ENCODE data around the gene LAMTOR4.
"Not testable (repeated sequence)": the region's sequence is repeated elsewhere in the genome, so short reads cannot be mapped to it uniquely, and the experiment has no call there.

The LAMTOR4 gene

DNA sequence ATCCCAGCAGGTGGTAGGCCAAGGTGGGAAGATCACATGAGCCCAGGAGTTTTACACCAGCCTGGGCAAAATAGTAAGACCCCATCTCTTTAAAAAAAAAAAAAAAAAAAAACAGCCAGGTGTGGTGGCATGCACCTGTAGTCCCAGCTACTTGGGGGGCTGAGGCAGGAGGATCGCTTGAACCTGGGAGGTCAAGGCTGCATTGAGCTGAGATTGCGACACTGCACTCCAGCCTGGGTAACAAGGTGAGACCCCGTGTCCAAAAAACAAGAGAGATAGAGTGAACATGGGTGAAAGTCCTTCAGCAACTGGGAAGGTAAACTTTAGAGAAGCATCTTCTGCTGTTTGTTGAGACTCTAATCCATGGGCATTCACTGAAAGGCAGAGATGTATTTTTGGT, 6.3 kb upstream of the LAMTOR4 start:
- Histone ChIP-seq H3K27me3 (ENCODE audit: control insufficient read depth, insufficient read depth, low read length) (no peaks in the 10 kb centered on the region), H3K4me3 (ENCODE audit: low read length) (no peak overlapping the region), H3K36me3 (ENCODE audit: control insufficient read depth, low read depth, low read length) (no peaks in the 10 kb centered on the region), H3K9ac (ENCODE audit: low read length) (no peak overlapping the region), H3K4me1 (ENCODE audit: control insufficient read depth, low read depth, low read length) (no peaks in the 10 kb centered on the region), H3K9me3 (ENCODE audit: control insufficient read depth, low read depth, low read length) (no peaks in the 10 kb centered on the region), H3K27ac (ENCODE audit: low read length) (no peak overlapping the region)

DNA sequence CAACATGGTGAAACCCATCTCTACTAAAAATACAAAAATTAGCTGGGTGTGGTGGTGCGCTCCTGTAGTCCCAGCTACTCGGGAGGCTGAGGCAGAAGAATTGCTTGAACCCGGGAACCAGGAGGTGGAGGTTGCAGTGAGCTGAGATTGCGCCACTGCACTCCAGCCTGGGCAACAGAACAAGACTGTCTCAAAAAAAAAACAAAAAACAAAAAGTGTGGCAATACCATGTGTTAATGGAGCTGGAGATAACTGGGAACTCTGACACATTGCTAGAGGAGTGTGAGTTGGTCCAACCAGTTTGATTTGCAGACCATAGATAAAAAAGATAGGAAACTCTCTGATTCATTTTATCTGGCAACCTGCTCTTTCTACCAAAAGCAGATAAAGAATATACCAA, 2.4 kb upstream of the LAMTOR4 start:
- not testable (repeated sequence) for H3K9ac ChIP-seq (ENCODE audit: low read length); H3K27me3 ChIP-seq (ENCODE audit: control insufficient read depth, insufficient read depth, low read length); H3K36me3 ChIP-seq (ENCODE audit: control insufficient read depth, low read depth, low read length); H3K4me3 ChIP-seq (ENCODE audit: low read length); H3K27ac ChIP-seq (ENCODE audit: low read length); H3K9me3 ChIP-seq (ENCODE audit: control insufficient read depth, low read depth, low read length)
- peaks cover 10% of the 10 kb centered on the region for H3K4me1 ChIP-seq (ENCODE audit: control insufficient read depth, low read depth, low read length)

DNA sequence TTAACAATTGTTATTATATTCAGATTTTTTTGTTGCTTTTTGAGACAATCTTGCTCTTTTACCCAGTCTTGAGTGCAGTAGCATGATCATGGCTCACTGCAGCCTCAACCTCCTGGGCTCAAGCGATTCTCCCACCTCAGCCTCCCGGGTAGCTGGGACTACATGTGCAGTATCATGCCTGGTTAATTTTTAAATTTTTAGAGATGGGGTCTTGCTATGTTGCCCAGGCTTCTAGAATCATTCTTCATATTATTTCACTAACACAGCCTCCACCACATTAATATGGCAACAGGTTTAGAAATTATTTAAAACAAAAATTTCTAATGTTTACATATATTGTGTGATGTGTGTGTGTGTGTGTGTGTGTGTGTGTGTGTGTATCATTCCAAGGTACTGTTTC, 1.4 kb upstream of the LAMTOR4 start:
- Histone ChIP-seq H3K27me3 (ENCODE audit: control insufficient read depth, insufficient read depth, low read length) (no peaks in the 10 kb centered on the region), H3K4me1 (ENCODE audit: control insufficient read depth, low read depth, low read length) (peaks cover 10% of the 10 kb centered on the region), H3K27ac (ENCODE audit: low read length) (no peak overlapping the region), H3K9me3 (ENCODE audit: control insufficient read depth, low read depth, low read length) (no peaks in the 10 kb centered on the region), H3K36me3 (ENCODE audit: control insufficient read depth, low read depth, low read length) (no peaks in the 10 kb centered on the region), H3K4me3 (ENCODE audit: low read length) (no peak overlapping the region), H3K9ac (ENCODE audit: low read length) (no peak overlapping the region)

DNA sequence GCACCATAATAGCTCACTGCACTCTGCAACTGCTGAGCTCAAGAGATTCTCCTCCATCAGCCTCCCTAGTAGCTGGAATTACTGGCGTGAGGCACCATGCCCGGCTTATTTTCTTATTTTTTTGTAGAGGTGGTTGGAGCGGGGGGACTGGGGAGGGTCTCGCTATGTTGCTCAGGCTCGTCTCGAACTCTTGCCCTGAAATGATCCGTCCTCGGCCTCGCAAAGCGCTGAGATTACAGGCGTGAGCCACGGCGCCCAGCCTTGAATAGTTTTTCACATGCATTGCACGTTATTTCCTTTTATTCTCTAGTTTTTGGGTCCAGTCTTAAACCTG, 526 bp upstream of the LAMTOR4 start:
- Histone ChIP-seq H3K9ac (ENCODE audit: low read length) (no peak overlapping the region), H3K27me3 (ENCODE audit: control insufficient read depth, insufficient read depth, low read length) (no peaks in the 10 kb centered on the region), H3K27ac (ENCODE audit: low read length) (peak overlapping the region; percentile 24), H3K4me1 (ENCODE audit: control insufficient read depth, low read depth, low read length) (peaks cover 10% of the 10 kb centered on the region), H3K36me3 (ENCODE audit: control insufficient read depth, low read depth, low read length) (no peaks in the 10 kb centered on the region), H3K9me3 (ENCODE audit: control insufficient read depth, low read depth, low read length) (no peaks in the 10 kb centered on the region), H3K4me3 (ENCODE audit: low read length) (peak overlapping the region; percentile 28)

DNA sequence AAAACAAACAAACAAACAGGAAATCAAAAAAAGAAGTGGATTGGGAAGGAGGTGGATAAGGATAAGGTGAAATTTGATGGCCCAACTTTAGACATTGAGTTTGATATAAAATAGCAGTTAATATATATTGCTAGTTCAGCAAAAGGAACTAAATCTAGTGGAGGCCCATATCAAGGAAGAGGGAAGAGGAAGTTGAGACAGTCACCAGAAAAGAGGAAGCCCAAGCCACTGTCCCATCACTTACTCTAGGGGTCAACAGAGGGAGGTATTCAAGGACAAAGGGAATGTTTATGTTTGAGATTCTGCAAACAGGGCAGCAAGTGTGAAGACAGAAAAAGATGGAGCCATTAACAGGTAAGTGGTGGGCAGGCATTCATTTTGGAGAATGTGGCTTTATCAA, 3.7 kb downstream of the LAMTOR4 start:
- H3K27ac ChIP-seq (ENCODE audit: low read length), result no peak overlapping the region

DNA sequence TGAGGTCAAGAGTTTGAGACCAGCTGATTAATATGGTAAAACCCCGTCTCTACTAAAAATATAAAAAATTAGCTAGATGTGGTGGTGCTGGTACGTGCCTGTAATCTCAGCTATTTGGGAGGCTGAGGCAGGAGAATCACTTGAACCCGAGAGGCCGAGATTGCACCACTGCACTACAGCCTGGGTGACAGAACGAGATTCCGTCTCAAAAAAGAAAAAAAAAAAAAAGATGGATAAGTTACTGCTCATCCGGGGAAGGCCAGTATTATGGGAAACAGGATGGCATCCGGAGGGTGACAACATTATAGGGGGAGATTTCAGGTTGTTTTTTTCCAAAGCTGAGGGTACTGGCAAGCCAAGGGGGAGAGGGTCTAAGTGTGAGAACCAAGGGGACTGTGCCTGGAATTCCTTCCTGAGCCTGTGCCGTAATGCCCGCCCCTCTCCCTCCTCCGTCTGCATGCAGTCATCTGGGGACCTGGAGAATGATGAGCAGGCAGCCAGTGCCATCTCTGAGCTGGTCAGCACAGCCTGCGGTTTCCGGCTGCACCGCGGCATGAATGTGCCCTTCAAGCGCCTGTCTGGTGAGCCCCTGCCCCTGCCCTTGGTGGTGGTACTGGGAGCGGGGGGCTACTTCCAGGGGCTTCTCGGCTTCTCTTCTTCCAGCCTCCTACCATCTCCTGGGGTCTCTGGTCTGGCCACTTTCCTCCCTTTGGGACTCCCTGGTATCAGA, 4.4 kb downstream of the LAMTOR4 start:
- Histone ChIP-seq H3K36me3 (ENCODE audit: control insufficient read depth, low read depth, low read length) (peaks cover 24% of the 10 kb centered on the region), H3K27me3 (ENCODE audit: control insufficient read depth, insufficient read depth, low read length) (no peaks in the 10 kb centered on the region), H3K4me3 (ENCODE audit: low read length) (no peak overlapping the region), H3K27ac (ENCODE audit: low read length) (no peak overlapping the region), H3K9me3 (ENCODE audit: control insufficient read depth, low read depth, low read length) (no peaks in the 10 kb centered on the region), H3K9ac (ENCODE audit: low read length) (no peak overlapping the region), H3K4me1 (ENCODE audit: control insufficient read depth, low read depth, low read length) (peaks cover 12% of the 10 kb centered on the region)

More for the DNA sequence above, 3.7 kb downstream of the LAMTOR4 start:
- Histone ChIP-seq H3K4me3 (ENCODE audit: low read length) (no peak overlapping the region), H3K27me3 (ENCODE audit: control insufficient read depth, insufficient read depth, low read length) (no peaks in the 10 kb centered on the region), H3K9me3 (ENCODE audit: control insufficient read depth, low read depth, low read length) (no peaks in the 10 kb centered on the region), H3K36me3 (ENCODE audit: control insufficient read depth, low read depth, low read length) (peaks cover 24% of the 10 kb centered on the region), H3K9ac (ENCODE audit: low read length) (no peak overlapping the region), H3K4me1 (ENCODE audit: control insufficient read depth, low read depth, low read length) (peaks cover 11% of the 10 kb centered on the region)

DNA sequence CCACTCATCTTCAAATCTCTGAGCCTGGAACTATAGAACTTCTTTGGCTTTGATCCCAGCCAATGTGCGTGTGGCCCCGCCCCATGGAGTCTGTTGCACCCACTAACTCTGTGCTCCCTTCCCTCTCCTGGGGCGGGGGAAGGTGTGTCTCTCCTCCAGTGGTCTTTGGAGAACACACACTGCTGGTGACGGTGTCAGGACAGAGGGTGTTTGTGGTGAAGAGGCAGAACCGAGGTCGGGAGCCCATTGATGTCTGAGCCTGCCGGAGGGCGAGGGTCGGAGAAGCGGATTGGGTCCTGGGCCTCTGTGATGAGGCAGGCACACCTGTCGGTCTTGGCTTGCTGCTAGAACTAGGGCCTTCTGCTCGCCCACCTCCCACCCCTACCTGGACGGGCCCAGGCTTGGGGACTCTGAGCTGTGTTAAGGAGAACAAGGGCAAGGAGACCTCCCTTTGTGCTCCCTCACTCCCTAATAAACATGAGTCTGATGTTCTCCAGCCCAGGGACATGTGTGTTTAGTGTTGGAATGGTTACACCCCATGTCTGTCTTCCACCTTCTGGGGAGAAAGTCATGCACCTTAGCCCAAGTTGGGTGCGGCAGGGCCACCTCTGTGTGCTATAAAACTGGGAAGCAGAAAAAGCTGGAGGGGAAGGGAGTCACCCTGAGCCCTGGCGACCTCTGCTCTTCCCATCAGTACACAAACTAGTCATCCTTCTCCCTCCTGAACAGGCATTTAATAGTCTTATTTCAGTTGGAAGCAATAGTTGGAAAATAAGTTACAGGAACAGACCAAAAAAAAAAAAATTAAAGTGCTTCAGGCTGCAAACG, 5.2 kb downstream of the LAMTOR4 start:
- H3K4me1 ChIP-seq (ENCODE audit: control insufficient read depth, low read depth, low read length), result peaks cover 10% of the 10 kb centered on the region
- H3K27ac ChIP-seq (ENCODE audit: low read length), result no peak overlapping the region
- peaks cover 24% of the 10 kb centered on the region for H3K36me3 ChIP-seq (ENCODE audit: control insufficient read depth, low read depth, low read length)
- H3K9ac ChIP-seq (ENCODE audit: low read length), result no peak overlapping the region
- H3K4me3 ChIP-seq (ENCODE audit: low read length), result no peak overlapping the region
- no peaks in the 10 kb centered on the region for H3K9me3 ChIP-seq (ENCODE audit: control insufficient read depth, low read depth, low read length)
- no peaks in the 10 kb centered on the region for H3K27me3 ChIP-seq (ENCODE audit: control insufficient read depth, insufficient read depth, low read length)

DNA sequence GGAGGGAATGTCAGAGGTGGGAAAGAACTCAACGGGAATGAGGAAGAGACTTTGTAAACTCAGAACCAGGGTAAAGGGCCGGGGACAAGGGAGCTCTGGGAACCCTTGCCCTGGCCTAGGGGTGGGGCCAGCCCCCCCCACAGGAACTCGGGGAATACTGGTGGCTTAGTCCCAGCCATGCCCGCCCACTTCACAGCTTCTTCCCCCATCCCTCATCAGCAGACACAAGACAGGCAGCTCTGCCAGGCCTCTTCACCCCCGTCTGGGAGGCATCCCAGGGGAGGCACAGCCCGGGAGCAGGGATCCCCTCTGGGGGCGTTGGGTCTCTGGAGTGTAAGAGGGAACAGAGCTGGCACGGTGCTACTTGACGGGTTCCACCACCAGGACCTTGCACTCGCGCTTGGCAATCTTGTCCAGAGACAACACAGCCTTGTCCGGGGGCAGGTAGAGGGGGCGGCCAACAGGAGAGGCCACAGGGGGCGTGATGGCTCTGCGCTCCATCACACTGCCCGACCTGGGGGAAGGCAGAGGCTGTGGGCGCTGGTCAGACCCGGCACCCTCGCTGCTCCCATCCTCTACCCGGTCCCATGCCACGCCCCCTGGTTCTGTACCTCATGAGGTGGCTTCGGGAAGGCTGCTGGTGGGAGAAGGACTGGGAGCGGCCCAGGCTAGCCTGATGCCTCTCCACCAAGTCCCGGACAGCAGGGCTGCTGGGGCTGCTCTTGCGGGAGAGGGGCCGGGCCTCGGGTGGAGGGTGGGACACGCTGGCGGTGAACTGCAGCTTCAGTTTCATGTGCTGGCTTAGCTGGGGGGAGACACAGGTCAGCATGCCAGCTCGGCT, 6.2 kb downstream of the LAMTOR4 start:
- no peak overlapping the region for H3K9ac ChIP-seq (ENCODE audit: low read length)
- no peak overlapping the region for H3K4me3 ChIP-seq (ENCODE audit: low read length)
- H3K36me3 ChIP-seq (ENCODE audit: control insufficient read depth, low read depth, low read length), result peaks cover 24% of the 10 kb centered on the region
- H3K9me3 ChIP-seq (ENCODE audit: control insufficient read depth, low read depth, low read length), result no peaks in the 10 kb centered on the region
- H3K27me3 ChIP-seq (ENCODE audit: control insufficient read depth, insufficient read depth, low read length), result no peaks in the 10 kb centered on the region
- H3K4me1 ChIP-seq (ENCODE audit: control insufficient read depth, low read depth, low read length), result peaks cover 8% of the 10 kb centered on the region
- H3K27ac ChIP-seq (ENCODE audit: low read length), result no peak overlapping the region

DNA sequence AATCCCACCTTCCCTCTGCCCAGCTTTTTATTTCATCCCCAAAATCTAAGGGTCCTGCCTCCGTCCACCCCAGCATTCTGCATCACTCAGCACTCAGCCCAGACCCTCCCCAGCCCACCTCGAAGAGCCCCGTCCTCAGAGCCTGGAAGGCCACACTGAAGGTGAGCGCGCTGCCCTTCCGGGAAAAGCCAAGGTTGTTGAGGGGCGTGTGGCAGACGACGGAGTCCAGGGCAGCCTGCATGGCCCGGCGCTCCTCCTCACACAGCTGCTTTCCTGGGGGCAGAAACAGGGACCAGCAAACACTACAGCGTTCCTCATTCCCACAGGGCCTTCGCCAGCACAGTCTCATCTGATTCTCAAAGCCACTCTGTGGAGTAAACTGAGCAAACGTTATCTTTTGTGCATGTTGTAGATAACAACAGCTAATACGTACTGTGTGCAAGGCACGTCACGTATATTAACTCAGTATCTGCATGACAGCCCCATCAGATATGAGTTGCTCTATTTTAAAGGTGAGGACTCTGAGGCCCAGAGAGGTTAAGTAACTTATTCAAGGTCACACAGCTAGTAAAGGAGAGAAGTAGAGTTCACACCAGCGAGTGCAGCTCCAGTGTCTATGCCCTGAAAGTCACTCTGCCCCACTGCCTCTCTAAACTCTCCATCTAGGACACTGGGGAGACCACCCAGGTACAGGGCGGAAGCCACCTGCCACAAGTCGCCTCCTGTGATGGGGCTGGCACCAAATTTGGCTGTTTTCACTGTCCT, 7.0 kb downstream of the LAMTOR4 start:
- no peaks in the 10 kb centered on the region for H3K27me3 ChIP-seq (ENCODE audit: control insufficient read depth, insufficient read depth, low read length)
- no peak overlapping the region for H3K9ac ChIP-seq (ENCODE audit: low read length)
- H3K36me3 ChIP-seq (ENCODE audit: control insufficient read depth, low read depth, low read length), result peaks cover 24% of the 10 kb centered on the region
- H3K9me3 ChIP-seq (ENCODE audit: control insufficient read depth, low read depth, low read length), result no peaks in the 10 kb centered on the region
- H3K4me3 ChIP-seq (ENCODE audit: low read length), result no peak overlapping the region
- H3K27ac ChIP-seq (ENCODE audit: low read length), result no peak overlapping the region
- peaks cover 4% of the 10 kb centered on the region for H3K4me1 ChIP-seq (ENCODE audit: control insufficient read depth, low read depth, low read length)

DNA sequence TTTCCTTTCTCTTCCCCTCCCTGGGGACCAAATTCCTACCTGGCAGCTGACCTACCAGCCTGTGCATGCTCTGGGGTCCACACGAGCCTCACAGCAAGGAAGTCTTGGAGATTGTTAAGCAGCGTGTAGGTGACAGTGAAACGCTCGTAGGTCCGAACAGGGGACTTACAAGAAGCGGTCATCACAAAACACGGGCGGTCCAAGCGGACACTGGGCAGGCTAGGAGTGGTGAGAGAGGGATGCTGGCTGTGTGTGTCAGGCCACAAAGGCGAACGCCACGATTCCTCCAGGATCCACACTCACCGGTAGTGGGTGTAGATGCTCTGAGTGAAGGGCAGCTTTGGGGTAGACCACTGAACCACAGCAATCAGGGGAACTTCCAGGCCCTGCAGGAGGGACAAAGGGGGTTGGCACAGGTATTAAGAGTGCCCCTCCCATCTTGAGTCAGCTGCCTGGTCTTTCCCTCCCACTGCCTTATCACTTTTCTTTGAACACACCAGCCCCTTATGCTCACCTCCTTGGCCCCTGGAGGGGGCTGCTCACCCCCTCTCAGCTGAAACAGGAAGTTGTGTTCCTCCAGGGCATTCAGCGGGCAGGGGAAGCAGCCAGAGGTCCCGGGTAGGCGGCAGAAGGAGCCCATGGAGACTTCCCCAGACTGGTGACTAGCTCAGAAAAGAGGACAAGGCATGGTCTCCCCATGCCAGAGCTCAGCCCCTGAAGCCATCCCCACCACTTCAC, 7.8 kb downstream of the LAMTOR4 start:
- peaks cover 24% of the 10 kb centered on the region for H3K36me3 ChIP-seq (ENCODE audit: control insufficient read depth, low read depth, low read length)
- H3K27ac ChIP-seq (ENCODE audit: low read length), result no peak overlapping the region
- H3K4me1 ChIP-seq (ENCODE audit: control insufficient read depth, low read depth, low read length), result peaks cover 4% of the 10 kb centered on the region
- H3K9ac ChIP-seq (ENCODE audit: low read length), result no peak overlapping the region
- no peaks in the 10 kb centered on the region for H3K27me3 ChIP-seq (ENCODE audit: control insufficient read depth, insufficient read depth, low read length)
- no peaks in the 10 kb centered on the region for H3K9me3 ChIP-seq (ENCODE audit: control insufficient read depth, low read depth, low read length)
- H3K4me3 ChIP-seq (ENCODE audit: low read length), result peak overlapping the region; percentile 82

DNA sequence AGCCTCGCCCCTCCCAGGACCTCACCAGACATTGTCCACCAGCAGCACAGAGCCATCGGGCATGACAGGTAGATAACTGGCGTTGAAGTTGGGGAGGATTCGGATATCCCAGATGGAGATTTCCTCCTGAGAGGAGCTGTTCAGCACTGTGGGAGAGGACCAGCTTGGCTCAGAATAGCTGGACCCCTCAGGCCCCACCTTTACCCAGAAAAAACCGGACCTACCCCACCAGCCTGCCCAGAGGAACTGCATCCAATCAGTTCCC, 8.3 kb downstream of the LAMTOR4 start:
- Histone ChIP-seq H3K9ac (ENCODE audit: low read length) (no peak overlapping the region), H3K4me1 (ENCODE audit: control insufficient read depth, low read depth, low read length) (peaks cover 4% of the 10 kb centered on the region), H3K4me3 (ENCODE audit: low read length) (peak overlapping the region; percentile 82), H3K27ac (ENCODE audit: low read length) (no peak overlapping the region), H3K27me3 (ENCODE audit: control insufficient read depth, insufficient read depth, low read length) (no peaks in the 10 kb centered on the region), H3K9me3 (ENCODE audit: control insufficient read depth, low read depth, low read length) (no peaks in the 10 kb centered on the region), H3K36me3 (ENCODE audit: control insufficient read depth, low read depth, low read length) (peaks cover 24% of the 10 kb centered on the region)

Measured in iPS-18a (cell line).